ENCODE measurements around the gene SH3TC2. TPM values are rescaled to one million over a fixed set of nuclear protein-coding genes. Genes with fewer than 3 reads are reported as not detected.
A peak's percentile ranks its signal among the peaks of the same experiment; 100 is the strongest.

SH3TC2 gene
- polyA plus RNA-seq, 2 donors = 1.4 to 5.1 TPM

DNA sequence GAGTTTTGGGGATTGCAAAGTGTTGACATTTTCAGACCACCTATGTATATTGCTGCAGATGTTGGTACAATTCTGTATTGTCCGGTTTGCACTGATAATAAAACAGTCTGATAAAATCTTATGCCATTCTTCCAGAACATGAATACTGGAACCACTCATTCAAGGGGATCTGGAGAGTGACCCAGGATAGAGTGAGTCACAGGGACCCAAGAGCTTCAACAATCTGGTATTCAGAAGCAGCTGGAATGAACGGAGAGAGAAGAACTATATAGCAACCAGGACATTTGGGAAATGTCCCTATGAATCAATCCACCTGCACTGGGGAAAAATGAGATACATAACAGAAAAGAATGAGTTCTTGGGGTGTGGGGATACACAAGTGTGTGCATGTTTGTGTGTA, 73.3 kb downstream of the SH3TC2 start:
- Histone ChIP-seq H3K27ac (ENCODE audit: low read depth in 2 of 2, low read length in 1 of 2) (no peak overlapping the region), H3K4me1 (ENCODE audit: control insufficient read depth in 2 of 2, insufficient read depth in 2 of 2, low read length in 1 of 2) (no peaks in the 10 kb centered on the region)
- 83 to 88% methylated on average over 2 of the region's 2 CpGs for WGBS, 2 donors

DNA sequence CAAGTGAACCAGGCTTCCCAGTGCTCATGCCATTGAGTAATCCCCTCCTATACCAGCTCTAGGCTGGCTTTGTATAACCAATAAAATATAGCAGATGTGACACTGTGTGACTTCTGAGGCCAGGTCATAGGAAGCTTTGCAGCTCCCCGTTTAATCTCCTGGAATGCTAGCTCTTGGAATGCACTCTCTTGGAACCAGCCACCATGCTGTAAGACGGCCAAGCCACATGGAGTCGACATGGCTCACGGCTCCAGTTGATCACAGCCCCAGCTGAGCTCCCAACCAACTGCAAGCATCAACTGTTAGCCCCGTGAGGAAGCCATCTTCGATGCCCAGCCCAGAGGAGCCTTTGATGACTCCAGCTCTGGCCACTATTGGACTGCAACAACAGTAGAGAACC, 74.5 kb downstream of the SH3TC2 start:
- H3K36me3 ChIP-seq (ENCODE audit: control insufficient read depth in 2 of 2, insufficient read depth in 2 of 2, low read length in 1 of 2) = no peaks in the 10 kb centered on the region
- H3K4me3 ChIP-seq (ENCODE audit: low read depth in 1 of 2, low read length in 2 of 2) = no peak overlapping the region
- H3K27me3 ChIP-seq (ENCODE audit: control insufficient read depth in 1 of 2, insufficient read depth in 2 of 2, low read length in 2 of 2) = no peaks in the 10 kb centered on the region
- no peaks in the 10 kb centered on the region for H3K9me3 ChIP-seq (ENCODE audit: control insufficient read depth in 2 of 2, insufficient read depth in 1 of 2, low read depth in 1 of 2, low read length in 1 of 2)
- WGBS, 2 donors = 60 to 71% methylated on average over 6 of the region's 6 CpGs
- H3K27ac ChIP-seq (ENCODE audit: low read depth in 2 of 2, low read length in 1 of 2) = peak overlapping the region in 1 of 2 donors; percentile 86
- no peaks in the 10 kb centered on the region for H3K4me1 ChIP-seq (ENCODE audit: control insufficient read depth in 2 of 2, insufficient read depth in 2 of 2, low read length in 1 of 2)

More for the DNA sequence above, 73.3 kb downstream of the SH3TC2 start:
- H3K9me3 ChIP-seq (ENCODE audit: control insufficient read depth in 2 of 2, insufficient read depth in 1 of 2, low read depth in 1 of 2, low read length in 1 of 2) = peaks cover 0 to 2% of the 10 kb centered on the region in 2 donors
- H3K27me3 ChIP-seq (ENCODE audit: control insufficient read depth in 1 of 2, insufficient read depth in 2 of 2, low read length in 2 of 2) = no peaks in the 10 kb centered on the region
- no peak overlapping the region for H3K4me3 ChIP-seq (ENCODE audit: low read depth in 1 of 2, low read length in 2 of 2)
- H3K36me3 ChIP-seq (ENCODE audit: control insufficient read depth in 2 of 2, insufficient read depth in 2 of 2, low read length in 1 of 2) = no peaks in the 10 kb centered on the region

DNA sequence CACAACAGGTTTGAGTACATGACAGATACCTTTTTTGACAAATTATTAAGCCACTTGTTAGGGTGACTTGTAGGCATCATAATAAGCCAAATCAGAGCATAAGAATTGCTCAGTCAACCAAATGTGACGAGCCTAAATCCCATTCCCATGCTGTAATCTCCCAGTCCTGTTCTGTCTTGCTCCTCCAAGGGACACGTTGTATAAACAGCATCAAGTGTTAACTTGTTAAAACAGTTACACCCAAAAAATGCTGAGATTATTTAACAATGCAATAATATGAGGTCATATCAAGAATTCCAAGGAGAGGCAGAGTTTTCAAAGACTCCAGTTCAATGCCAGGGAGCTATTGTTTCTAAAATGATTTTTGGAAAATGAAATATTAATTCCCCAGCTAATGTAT, 76.2 kb downstream of the SH3TC2 start:
- Histone ChIP-seq H3K27me3 (ENCODE audit: control insufficient read depth in 1 of 2, insufficient read depth in 2 of 2, low read length in 2 of 2) (no peaks in the 10 kb centered on the region), H3K4me3 (ENCODE audit: low read depth in 1 of 2, low read length in 2 of 2) (no peak overlapping the region), H3K4me1 (ENCODE audit: control insufficient read depth in 2 of 2, insufficient read depth in 2 of 2, low read length in 1 of 2) (no peaks in the 10 kb centered on the region), H3K9me3 (ENCODE audit: control insufficient read depth in 2 of 2, insufficient read depth in 1 of 2, low read depth in 1 of 2, low read length in 1 of 2) (no peaks in the 10 kb centered on the region), H3K36me3 (ENCODE audit: control insufficient read depth in 2 of 2, insufficient read depth in 2 of 2, low read length in 1 of 2) (no peaks in the 10 kb centered on the region), H3K27ac (ENCODE audit: low read depth in 2 of 2, low read length in 1 of 2) (no peak overlapping the region)
- 43% methylated on average over 2 of the region's 2 CpGs for WGBS, 2 donors

DNA sequence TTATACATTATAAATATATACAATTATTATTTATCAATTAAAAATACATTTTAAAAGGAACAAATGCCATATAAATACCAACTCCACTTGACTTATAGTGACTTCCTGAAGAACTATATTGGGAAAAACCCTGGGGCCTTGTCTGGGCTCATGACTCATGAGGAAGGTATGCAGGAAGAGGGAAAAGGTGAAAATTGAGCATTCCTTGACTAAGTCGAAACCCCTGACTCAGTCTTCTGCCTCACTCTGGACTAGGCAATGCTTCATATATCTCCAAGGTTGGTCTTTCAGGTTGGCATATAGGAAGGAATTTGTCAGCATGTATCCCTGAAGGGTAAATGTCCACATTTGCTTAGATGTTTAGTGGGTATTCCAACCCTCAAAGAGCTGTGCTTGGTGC, 78.5 kb downstream of the SH3TC2 start:
- Histone ChIP-seq H3K4me1 (ENCODE audit: control insufficient read depth in 2 of 2, insufficient read depth in 2 of 2, low read length in 1 of 2) (peaks cover under 1 to 10% of the 10 kb centered on the region in 2 donors), H3K27me3 (ENCODE audit: control insufficient read depth in 1 of 2, insufficient read depth in 2 of 2, low read length in 2 of 2) (no peaks in the 10 kb centered on the region), H3K36me3 (ENCODE audit: control insufficient read depth in 2 of 2, insufficient read depth in 2 of 2, low read length in 1 of 2) (no peaks in the 10 kb centered on the region), H3K27ac (ENCODE audit: low read depth in 2 of 2, low read length in 1 of 2) (peak overlapping the region in 1 of 2 donors; percentile 71), H3K9me3 (ENCODE audit: control insufficient read depth in 2 of 2, insufficient read depth in 1 of 2, low read depth in 1 of 2, low read length in 1 of 2) (no peaks in the 10 kb centered on the region), H3K4me3 (ENCODE audit: low read depth in 1 of 2, low read length in 2 of 2) (no peak overlapping the region)
- WGBS, 2 donors = 52 to 55% methylated on average over 1 of the region's 1 CpG

DNA sequence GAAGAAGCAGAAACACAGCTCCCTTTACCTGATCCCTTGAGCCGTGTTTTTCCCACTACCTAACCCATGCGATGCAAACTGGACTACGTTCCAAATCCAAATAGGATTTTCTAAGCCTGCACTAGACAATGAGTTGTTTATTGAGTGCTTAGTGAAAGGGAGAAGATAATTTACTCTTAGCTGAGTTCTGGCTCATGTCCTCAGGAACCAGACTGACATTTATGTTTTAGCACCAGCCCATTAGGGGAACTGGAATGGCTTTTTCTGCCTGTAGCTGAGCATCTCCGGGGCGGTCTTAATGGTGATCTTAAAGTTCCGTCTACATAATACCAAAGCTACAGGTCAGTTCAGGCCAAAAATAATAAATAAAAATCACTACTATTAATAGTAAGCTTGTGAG, 81.5 kb downstream of the SH3TC2 start:
- 39 to 57% methylated on average over 6 of the region's 6 CpGs for WGBS, 2 donors
- H3K27ac ChIP-seq (ENCODE audit: low read depth in 2 of 2, low read length in 1 of 2) = peak overlapping the region; percentile 40 to 66

DNA sequence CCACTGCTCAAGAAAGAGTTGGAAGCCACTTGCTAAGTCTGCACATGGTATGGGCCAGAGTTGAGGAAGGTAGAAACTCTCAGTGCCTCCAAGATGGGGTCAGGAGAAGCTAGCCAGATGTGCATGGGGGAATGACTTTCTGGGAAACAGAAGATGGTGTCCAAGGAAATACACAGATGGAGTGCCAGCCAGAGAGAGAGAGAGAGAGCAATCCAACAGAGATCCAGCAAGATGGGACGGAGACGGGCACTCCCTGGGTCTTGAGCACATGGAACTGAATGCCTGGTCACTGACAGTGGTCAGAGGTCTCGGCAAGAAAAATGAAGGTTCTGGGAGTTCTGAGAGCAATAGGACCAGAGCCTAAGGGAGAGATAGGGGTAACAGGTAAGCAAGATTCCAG, 82.1 kb downstream of the SH3TC2 start:
- Histone ChIP-seq H3K36me3 (ENCODE audit: control insufficient read depth in 2 of 2, insufficient read depth in 2 of 2, low read length in 1 of 2) (no peaks in the 10 kb centered on the region), H3K27me3 (ENCODE audit: control insufficient read depth in 1 of 2, insufficient read depth in 2 of 2, low read length in 2 of 2) (no peaks in the 10 kb centered on the region), H3K4me3 (ENCODE audit: low read depth in 1 of 2, low read length in 2 of 2) (no peak overlapping the region), H3K27ac (ENCODE audit: low read depth in 2 of 2, low read length in 1 of 2) (peak overlapping the region; percentile 40 to 66), H3K9me3 (ENCODE audit: control insufficient read depth in 2 of 2, insufficient read depth in 1 of 2, low read depth in 1 of 2, low read length in 1 of 2) (no peaks in the 10 kb centered on the region), H3K4me1 (ENCODE audit: control insufficient read depth in 2 of 2, insufficient read depth in 2 of 2, low read length in 1 of 2) (peaks cover 2 to 27% of the 10 kb centered on the region in 2 donors)
- 88 to 94% methylated on average over 3 of the region's 3 CpGs for WGBS, 2 donors

More for the DNA sequence above, 81.5 kb downstream of the SH3TC2 start:
- no peaks in the 10 kb centered on the region for H3K9me3 ChIP-seq (ENCODE audit: control insufficient read depth in 2 of 2, insufficient read depth in 1 of 2, low read depth in 1 of 2, low read length in 1 of 2)
- no peak overlapping the region for H3K4me3 ChIP-seq (ENCODE audit: low read depth in 1 of 2, low read length in 2 of 2)
- no peaks in the 10 kb centered on the region for H3K27me3 ChIP-seq (ENCODE audit: control insufficient read depth in 1 of 2, insufficient read depth in 2 of 2, low read length in 2 of 2)
- H3K36me3 ChIP-seq (ENCODE audit: control insufficient read depth in 2 of 2, insufficient read depth in 2 of 2, low read length in 1 of 2) = no peaks in the 10 kb centered on the region
- peaks cover 2 to 27% of the 10 kb centered on the region in 2 donors for H3K4me1 ChIP-seq (ENCODE audit: control insufficient read depth in 2 of 2, insufficient read depth in 2 of 2, low read length in 1 of 2)

DNA sequence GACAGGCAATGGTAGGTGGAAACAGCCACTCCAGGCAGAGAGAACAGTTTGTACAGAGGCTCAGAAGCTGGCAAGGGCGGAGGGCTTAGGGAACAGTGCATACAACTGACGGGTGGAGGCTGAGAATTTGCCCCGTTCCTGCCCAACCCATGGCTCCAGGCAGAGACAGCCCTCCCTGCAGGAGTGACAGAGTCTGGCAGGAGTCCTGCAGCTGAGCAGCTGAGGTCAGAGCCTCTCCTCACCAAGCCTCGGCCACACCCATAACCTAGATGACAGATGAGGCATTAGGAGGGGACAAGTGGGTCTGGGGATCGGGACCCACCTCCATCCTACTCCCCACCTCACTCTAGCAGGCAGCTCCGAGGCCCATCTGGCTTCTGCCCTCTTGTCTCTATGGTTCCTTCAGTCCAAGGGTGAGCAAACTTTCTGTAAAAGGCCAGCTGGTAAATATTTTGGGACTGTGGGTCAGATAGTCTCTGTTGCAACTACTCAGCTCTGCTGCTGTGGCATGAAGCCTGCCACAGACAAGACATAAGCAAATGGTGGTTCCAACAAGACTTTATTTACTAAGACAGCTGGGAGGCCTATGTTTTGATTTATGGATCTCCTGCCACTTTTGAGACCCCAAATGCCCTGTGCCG, 83.7 kb downstream of the SH3TC2 start:
- Histone ChIP-seq H3K36me3 (ENCODE audit: control insufficient read depth in 2 of 2, insufficient read depth in 2 of 2, low read length in 1 of 2) (no peaks in the 10 kb centered on the region), H3K4me3 (ENCODE audit: low read depth in 1 of 2, low read length in 2 of 2) (no peak overlapping the region), H3K27ac (ENCODE audit: low read depth in 2 of 2, low read length in 1 of 2) (peak overlapping the region; percentile 95 to 96), H3K9me3 (ENCODE audit: control insufficient read depth in 2 of 2, insufficient read depth in 1 of 2, low read depth in 1 of 2, low read length in 1 of 2) (no peaks in the 10 kb centered on the region), H3K27me3 (ENCODE audit: control insufficient read depth in 1 of 2, insufficient read depth in 2 of 2, low read length in 2 of 2) (no peaks in the 10 kb centered on the region), H3K4me1 (ENCODE audit: control insufficient read depth in 2 of 2, insufficient read depth in 2 of 2, low read length in 1 of 2) (peaks cover 2 to 27% of the 10 kb centered on the region in 2 donors)
- WGBS, 2 donors = 47 to 67% methylated on average over 7 of the region's 7 CpGs

DNA sequence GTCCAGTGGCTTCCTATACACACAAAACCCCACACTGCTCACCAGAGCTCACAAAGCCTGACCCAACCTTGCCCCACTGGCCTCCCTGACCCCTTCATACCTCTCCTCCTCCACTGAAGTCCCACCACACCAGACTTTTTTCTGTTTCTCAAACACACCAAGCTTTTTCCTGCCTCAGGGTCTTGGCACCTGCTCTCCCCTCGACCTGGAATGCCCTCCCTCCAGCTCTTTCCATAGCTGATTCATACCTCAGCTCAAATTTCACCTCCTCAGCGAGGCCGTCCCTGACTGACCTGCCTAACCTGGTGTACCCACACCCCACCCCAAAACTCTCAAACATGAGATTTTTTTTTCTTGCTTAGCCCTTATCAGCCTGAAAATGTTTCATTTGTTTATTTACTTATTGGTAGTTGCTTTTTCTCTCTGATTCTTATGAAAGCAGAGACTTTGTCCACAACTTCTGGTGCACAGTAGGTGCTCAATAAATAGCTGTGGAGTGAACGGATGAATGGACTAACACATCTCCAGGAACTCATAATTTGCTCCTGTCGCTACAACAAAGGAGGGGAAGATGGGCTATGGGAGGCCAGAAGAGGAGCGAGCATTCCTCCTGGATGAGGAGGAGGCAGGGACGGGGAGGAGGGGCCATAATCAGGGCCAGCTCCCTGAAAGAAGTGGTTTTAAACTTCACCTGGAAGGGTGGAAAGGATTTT, 84.3 kb downstream of the SH3TC2 start:
- no peak overlapping the region for H3K4me3 ChIP-seq (ENCODE audit: low read depth in 1 of 2, low read length in 2 of 2)
- 45 to 57% methylated on average over 7 of the region's 7 CpGs for WGBS, 2 donors
- peaks cover 2 to 27% of the 10 kb centered on the region in 2 donors for H3K4me1 ChIP-seq (ENCODE audit: control insufficient read depth in 2 of 2, insufficient read depth in 2 of 2, low read length in 1 of 2)
- no peaks in the 10 kb centered on the region for H3K9me3 ChIP-seq (ENCODE audit: control insufficient read depth in 2 of 2, insufficient read depth in 1 of 2, low read depth in 1 of 2, low read length in 1 of 2)
- H3K27me3 ChIP-seq (ENCODE audit: control insufficient read depth in 1 of 2, insufficient read depth in 2 of 2, low read length in 2 of 2) = no peaks in the 10 kb centered on the region
- peak overlapping the region; percentile 95 to 96 for H3K27ac ChIP-seq (ENCODE audit: low read depth in 2 of 2, low read length in 1 of 2)
- no peaks in the 10 kb centered on the region for H3K36me3 ChIP-seq (ENCODE audit: control insufficient read depth in 2 of 2, insufficient read depth in 2 of 2, low read length in 1 of 2)

DNA sequence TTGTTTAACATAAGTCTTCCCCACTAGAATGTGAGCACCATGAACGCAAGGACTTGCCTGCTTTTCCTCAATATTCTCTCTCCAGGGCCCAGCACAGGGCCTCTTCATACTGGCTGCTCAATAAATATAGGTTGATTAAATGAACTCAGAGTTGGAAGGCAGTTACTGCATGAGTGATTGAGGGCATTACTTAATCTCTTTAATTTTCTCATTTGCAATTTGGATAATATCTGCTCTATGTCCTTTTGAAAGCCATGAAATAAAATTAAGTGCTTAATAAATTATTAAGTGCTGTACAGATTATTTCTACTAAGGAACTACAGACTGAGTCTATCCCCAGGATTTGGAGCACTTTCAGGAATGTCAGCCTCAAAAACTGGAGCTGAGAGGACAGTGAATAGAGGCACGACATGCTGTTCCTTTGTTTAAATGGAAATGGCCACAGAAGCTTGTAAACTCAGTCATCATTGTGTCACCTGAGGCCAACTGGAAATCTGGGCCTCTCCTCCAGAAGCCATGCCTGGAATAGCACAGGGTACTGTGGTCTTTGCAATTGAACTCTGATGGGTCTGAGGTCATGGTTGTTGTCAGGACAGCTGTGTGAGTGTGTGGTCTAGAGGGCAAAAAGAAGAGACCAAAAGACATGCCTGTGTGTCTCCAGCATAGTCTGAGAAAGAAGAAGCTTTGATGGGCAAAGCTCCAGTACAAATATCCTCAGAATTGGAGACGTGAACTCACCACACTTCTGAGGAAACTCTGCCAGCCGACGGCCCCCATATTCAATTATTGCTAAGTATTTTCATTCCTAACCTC, 86.1 kb downstream of the SH3TC2 start:
- Histone ChIP-seq H3K27me3 (ENCODE audit: control insufficient read depth in 1 of 2, insufficient read depth in 2 of 2, low read length in 2 of 2) (no peaks in the 10 kb centered on the region), H3K4me1 (ENCODE audit: control insufficient read depth in 2 of 2, insufficient read depth in 2 of 2, low read length in 1 of 2) (peaks cover 2 to 30% of the 10 kb centered on the region in 2 donors), H3K27ac (ENCODE audit: low read depth in 2 of 2, low read length in 1 of 2) (peak overlapping the region; percentile 63 to 95), H3K9me3 (ENCODE audit: control insufficient read depth in 2 of 2, insufficient read depth in 1 of 2, low read depth in 1 of 2, low read length in 1 of 2) (no peaks in the 10 kb centered on the region), H3K36me3 (ENCODE audit: control insufficient read depth in 2 of 2, insufficient read depth in 2 of 2, low read length in 1 of 2) (no peaks in the 10 kb centered on the region), H3K4me3 (ENCODE audit: low read depth in 1 of 2, low read length in 2 of 2) (no peak overlapping the region)
- 64 to 74% methylated on average over 5 of the region's 5 CpGs for WGBS, 2 donors

Data from esophagus (tissue), 2 donors.